ENCODE results near the gene OCEL1. TPM values are rescaled to one million over a fixed set of nuclear protein-coding genes. Genes with fewer than 3 reads are reported as not detected.

The OCEL1 gene
- total RNA-seq, 1 donor from 2014 or later = 22.3 TPM

DNA sequence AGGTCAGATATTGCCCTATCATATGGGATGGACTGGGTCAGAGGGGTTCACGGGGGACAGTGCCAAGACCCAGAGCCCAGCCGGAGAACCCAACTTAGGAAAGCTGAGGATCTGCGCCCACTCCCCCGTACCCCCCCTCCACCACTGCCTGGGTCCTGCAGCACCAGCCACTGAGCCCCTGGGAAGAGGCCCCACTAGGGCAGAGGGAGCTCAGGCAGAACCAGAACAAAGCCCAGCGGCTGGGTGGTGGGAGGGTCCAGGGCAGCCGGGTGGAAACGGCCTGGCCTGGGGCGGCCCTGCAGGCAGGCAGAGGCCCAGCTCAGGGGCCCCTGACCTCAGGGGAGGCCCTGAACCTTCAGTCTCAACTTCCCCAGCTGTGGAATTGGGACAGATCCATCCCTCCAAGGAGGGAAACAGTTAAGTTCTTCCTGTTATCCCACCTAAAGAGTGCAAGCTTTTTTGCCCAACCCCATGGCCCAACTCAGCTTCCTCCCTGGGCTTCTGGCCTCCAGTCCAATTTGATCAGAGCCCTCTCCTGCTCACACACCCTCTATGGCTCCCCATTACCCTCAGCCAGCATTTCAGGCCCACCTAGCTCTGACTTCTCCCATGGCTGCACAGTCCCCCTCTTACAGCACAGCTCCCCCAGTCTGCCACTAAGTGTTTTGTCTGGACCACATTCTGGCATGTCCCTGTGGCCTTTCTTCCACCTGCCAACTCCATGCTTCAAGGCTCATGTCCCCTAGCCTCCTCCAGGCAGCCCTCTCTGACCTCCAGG is 16.6 kb downstream of the OCEL1 start:
- peaks cover 4% of the 10 kb centered on the region for H3K36me3 Mint-ChIP-seq (ENCODE audit: low read depth)
- H3K27me3 Mint-ChIP-seq (ENCODE audit: low read depth) = no peaks in the 10 kb centered on the region
- H3K9me3 Mint-ChIP-seq (ENCODE audit: low read depth) = no peaks in the 10 kb centered on the region
- TF ChIP-seq, protein P1, sequence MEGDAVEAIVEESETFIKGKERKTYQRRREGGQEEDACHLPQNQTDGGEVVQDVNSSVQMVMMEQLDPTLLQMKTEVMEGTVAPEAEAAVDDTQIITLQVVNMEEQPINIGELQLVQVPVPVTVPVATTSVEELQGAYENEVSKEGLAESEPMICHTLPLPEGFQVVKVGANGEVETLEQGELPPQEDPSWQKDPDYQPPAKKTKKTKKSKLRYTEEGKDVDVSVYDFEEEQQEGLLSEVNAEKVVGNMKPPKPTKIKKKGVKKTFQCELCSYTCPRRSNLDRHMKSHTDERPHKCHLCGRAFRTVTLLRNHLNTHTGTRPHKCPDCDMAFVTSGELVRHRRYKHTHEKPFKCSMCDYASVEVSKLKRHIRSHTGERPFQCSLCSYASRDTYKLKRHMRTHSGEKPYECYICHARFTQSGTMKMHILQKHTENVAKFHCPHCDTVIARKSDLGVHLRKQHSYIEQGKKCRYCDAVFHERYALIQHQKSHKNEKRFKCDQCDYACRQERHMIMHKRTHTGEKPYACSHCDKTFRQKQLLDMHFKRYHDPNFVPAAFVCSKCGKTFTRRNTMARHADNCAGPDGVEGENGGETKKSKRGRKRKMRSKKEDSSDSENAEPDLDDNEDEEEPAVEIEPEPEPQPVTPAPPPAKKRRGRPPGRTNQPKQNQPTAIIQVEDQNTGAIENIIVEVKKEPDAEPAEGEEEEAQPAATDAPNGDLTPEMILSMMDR (IDR thresholded peaks at IDR 0.05) = no peak
- H3K4me1 Mint-ChIP-seq (ENCODE audit: low read depth) = peaks cover 43% of the 10 kb centered on the region
- H3K27ac Mint-ChIP-seq (ENCODE audit: unreplicated experiment) = peak overlapping the region; percentile 61
- DNase-seq (ENCODE audit: low spot score) = no peak
- H3K4me3 Mint-ChIP-seq (ENCODE audit: unreplicated experiment) = peak overlapping the region; percentile 9

DNA sequence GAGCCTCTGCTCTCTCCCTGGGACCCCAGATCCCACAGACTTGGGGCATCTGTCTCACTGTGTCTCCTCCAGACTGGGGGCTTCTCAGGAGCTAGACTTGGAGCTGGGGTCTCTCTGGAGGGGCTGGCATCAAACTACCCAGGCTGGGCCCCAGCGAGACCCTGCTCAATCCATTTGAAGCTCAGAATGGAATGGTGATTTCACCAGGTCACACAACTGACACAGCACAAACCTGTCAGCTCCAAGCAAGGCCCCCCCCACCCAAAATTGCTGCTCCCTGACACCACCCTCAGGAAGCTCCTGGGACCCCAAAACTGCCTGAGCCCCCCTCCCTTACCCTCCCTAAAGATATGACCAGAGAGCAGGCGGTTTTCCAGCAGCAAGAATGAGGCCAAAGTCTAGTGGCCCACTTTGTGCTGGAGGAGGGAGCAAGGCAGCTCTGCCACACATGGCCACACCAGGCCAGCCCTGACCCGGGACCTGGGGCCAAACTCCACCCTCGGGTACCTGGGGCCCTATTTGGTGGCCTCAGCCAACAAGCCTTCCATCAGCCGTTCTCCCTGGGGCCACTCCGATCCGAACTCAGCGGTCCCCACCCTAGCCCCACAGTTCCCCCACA is 17.3 kb downstream of the OCEL1 start:
- H3K4me1 Mint-ChIP-seq (ENCODE audit: low read depth) = peaks cover 43% of the 10 kb centered on the region
- no peaks in the 10 kb centered on the region for H3K9me3 Mint-ChIP-seq (ENCODE audit: low read depth)
- TF ChIP-seq, protein P1 (IDR thresholded peaks at IDR 0.05) = no peak
- no peaks in the 10 kb centered on the region for H3K27me3 Mint-ChIP-seq (ENCODE audit: low read depth)
- H3K27ac Mint-ChIP-seq (ENCODE audit: unreplicated experiment) = peak overlapping the region; percentile 63
- H3K36me3 Mint-ChIP-seq (ENCODE audit: low read depth) = no peaks in the 10 kb centered on the region
- DNase-seq (ENCODE audit: low spot score) = no peak
- peak overlapping the region; percentile 90 for H3K4me3 Mint-ChIP-seq (ENCODE audit: unreplicated experiment)

DNA sequence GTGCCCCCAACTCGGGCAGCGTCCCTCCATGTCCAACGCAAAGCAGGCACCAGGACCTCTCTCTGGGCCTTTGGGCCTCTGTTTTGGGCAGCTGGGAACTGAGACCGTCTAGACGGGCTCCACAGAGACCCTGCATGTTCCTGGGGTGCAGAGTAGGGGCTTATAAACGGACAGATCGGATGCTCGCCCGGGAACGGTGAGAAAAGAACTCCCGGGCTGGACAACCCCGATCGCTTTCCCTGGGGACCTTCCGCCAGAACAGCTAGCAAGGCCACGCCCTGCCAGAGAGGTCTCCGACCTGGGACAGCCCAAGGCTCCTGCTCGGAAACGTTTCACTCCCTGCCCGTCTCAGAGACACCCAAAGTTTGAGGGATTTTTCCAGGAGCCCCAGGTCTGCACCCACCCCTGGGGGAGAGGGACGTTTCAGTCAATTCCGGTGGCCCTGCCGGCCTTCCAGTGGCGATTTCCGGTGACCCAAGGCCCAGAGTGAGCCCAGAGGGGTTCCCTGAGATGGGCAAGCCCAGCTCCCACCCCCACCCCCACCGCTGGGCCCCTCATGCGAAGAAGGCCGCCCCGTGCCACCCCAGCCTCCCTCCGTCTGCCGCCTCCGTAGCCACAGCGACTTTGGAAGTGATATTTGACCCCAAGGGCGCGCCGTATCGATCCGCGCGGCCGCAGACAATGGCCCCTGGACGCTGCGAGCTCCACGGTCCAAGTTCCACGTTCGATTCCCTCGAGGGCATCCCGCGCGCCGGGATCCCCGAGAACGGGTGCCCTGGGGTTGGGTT is 18.0 kb downstream of the OCEL1 start:
- H3K27me3 Mint-ChIP-seq (ENCODE audit: low read depth) = no peaks in the 10 kb centered on the region
- H3K36me3 Mint-ChIP-seq (ENCODE audit: low read depth) = no peaks in the 10 kb centered on the region
- H3K9me3 Mint-ChIP-seq (ENCODE audit: low read depth) = no peaks in the 10 kb centered on the region
- H3K27ac Mint-ChIP-seq (ENCODE audit: unreplicated experiment) = peak overlapping the region; percentile 63
- TF ChIP-seq, protein P1 (IDR thresholded peaks at IDR 0.05) = no peak
- DNase-seq (ENCODE audit: low spot score) = no peak
- H3K4me3 Mint-ChIP-seq (ENCODE audit: unreplicated experiment) = peak overlapping the region; percentile 90
- peaks cover 48% of the 10 kb centered on the region for H3K4me1 Mint-ChIP-seq (ENCODE audit: low read depth)

DNA sequence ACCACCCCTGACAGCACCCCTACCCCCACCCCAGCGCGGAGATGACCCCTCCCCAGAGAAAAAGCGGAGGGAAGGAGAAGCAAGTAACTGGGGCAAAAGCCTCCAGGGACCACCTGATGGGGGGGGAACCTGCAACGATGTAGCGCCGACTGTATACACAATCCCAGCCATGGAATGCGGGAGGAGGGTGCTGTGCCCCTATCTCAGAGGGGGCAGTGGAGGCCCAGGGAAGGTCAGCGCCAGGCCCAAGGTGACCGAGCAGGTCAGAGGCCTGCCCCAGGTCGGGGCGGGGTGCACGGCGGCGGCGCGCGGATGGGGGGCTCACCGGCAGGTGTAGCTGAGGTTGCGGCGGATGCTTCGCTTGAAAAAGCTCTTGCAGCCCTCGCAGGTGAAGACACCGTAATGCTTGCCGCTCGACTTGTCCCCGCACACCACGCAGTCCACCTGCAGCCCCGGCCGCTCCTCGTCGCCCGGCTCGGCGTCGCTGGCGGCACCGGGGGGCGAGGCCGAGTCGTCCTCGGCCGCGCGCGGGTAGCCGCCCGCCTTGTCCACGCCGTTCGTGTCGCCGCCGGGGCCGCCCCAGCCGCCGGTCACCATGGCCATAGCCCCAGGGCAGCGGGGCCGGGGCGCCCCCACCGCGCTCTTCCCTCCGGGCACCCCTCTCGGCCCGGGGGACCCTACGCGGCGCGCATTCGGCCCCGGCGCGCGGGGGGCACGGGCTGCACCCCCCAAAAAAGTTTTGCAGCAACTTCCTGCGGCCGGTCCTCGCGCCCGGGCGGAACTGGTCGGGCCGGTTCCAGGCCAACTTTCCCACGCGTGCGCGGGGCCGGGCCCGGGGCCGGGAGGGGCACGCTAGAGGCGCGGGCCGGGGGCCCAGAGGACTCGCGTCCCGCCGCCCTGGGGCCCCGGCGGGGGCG is 18.9 kb downstream of the OCEL1 start:
- Mint-ChIP-seq H3K27me3 (ENCODE audit: low read depth) (no peaks in the 10 kb centered on the region), H3K36me3 (ENCODE audit: low read depth) (no peaks in the 10 kb centered on the region), H3K9me3 (ENCODE audit: low read depth) (no peaks in the 10 kb centered on the region), H3K4me1 (ENCODE audit: low read depth) (peaks cover 53% of the 10 kb centered on the region), H3K27ac (ENCODE audit: unreplicated experiment) (peak overlapping the region; percentile 63), H3K4me3 (ENCODE audit: unreplicated experiment) (peak overlapping the region; percentile 90)
- DNase-seq (ENCODE audit: low spot score) = no peak
- TF ChIP-seq, protein P1 (IDR thresholded peaks at IDR 0.05) = no peak
